ENCODE data around the gene NRCAM.

NRCAM gene

GRCh38 chr7:108423089-108423989 is 32.9 kb downstream of the NRCAM start:
- no peak for DNase-seq

DNA sequence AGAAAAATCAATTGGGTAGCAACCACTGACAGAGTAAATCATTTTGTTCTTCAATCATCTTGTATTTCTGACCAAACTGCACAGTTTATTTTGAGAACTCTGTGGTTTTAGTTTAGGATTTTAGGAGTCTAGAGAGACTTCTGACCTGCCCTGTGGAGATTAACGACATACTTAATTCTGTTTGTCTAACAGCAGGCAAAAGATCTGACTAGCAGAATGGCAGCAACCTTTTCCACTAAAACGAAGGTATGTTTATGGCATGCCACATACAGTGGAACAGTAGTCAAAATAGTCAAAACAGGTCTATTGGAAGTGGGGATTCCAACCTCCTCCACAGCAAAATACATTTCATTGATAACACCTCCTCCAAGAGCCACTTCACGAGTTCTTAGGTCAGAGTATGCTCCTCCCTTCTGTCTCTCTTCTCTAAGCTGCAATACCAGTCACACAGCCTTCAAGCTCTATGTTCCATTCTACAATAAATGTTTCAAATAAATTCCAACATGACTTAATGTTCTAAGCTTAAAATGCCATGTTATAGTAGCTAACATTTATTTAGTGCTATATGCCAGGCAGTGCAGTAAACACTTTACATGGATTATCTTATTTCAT is 34.4 kb downstream of the NRCAM start:
- DNase-seq: no peak

- no peak for DNase-seq
Measured at GRCh38 chr7:108419961-108420908, 36.0 kb downstream of the NRCAM start.

GRCh38 chr7:108418946-108419345 is 37.3 kb downstream of the NRCAM start:
- DNase-seq: no peak

- no peak for DNase-seq
Measured at GRCh38 chr7:108417926-108418325, 38.3 kb downstream of the NRCAM start.

- DNase-seq: no peak
Measured at GRCh38 chr7:108417144-108417543, 39.1 kb downstream of the NRCAM start.

DNA sequence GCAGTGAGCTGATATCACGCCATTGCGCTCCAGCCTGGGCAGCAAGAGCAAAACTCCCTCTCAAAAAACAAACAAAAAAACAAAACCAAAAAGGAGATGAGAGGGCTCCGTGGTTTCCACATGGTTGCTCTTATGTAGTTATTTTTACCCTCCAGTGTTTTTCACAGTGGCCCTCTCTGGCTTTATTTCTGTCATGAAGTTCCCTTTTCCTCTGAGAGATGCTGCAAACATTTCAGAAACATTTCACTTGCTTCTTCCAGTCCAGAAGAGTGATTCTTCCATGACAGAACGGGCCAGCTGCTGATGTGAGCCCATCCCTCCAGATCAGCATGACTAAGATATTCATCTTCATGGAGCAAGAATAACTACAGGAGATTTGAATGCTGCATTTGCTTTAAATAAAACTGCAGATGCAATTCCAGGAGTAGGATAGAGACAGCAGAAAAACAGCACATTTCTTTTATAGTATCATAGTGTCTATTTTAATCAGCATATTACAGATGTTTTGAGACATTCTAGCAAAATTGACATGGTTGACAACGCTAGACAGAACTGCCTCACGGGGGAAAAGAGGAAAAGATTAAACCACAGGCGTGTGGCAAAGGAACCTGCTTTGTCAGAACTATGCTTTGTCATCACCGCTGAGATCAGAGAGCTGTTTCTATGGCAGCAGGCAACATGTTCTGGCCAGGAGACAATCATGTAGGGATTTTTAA is 40.3 kb downstream of the NRCAM start:
- no peak for DNase-seq

GRCh38 chr7:108415084-108415483 is 41.2 kb downstream of the NRCAM start:
- no peak for DNase-seq

GRCh38 chr7:108413782-108414492 is 42.3 kb downstream of the NRCAM start:
- DNase-seq: no peak

GRCh38 chr7:108413337-108413736 is 42.9 kb downstream of the NRCAM start:
- no peak for DNase-seq

GRCh38 chr7:108409146-108409545 is 47.1 kb downstream of the NRCAM start:
- DNase-seq: no peak

- no peak for DNase-seq
Measured at GRCh38 chr7:108408296-108408991, 47.8 kb downstream of the NRCAM start.

DNA sequence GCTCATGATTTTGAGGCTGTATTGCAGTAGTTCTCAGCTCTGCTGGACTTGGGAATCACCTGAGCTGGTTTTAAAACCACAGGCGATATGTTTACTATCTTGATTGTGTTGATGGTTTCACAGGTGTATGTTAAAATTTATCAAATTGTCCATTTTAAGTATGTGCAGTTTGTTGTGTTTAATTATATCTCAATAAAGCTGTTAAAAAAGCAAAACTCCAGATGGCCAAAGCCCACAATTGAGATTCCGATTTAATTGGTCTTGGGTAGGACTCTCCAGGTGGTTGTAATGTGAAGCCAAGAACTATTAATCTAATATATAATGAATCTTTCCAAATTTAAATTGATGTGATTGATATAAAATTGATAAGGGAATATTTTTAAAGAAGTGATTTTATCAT is 48.6 kb downstream of the NRCAM start:
- DNase-seq: no peak

DNA sequence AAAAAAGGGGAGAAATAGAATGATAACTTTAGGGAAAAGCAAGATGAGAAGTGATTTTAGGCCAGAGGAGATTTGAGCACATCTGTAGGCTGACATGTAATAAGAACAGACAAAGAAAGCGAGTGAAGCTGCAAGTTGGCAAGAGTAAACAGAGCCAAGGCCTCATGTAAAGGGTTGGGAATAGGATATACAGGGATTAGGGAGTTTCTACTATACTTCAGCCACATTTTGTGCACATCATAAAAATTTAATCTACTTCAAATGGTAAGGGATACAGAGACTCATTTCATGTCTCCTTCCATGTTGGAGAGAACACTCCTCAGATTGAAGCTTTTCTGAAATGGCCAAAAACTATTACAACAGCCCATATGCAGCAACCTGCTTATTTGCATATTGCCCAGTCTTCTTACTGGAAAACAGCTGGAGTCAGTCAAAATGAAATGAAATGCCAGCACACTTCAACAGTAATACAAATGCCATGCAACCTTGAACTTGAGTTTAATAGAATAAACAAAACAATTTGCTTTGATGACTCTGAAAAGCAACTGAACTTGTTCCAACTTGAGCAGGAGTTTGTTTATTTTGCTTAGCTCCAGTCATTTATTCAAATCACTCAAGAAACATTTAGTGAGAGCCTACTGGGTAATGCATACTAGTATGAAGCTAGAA is 49.9 kb downstream of the NRCAM start:
- DNase-seq: no peak

GRCh38 chr7:108404509-108405420 is 51.5 kb downstream of the NRCAM start:
- no peak for DNase-seq

GRCh38 chr7:108403597-108404217 is 52.5 kb downstream of the NRCAM start:
- DNase-seq: no peak

DNA sequence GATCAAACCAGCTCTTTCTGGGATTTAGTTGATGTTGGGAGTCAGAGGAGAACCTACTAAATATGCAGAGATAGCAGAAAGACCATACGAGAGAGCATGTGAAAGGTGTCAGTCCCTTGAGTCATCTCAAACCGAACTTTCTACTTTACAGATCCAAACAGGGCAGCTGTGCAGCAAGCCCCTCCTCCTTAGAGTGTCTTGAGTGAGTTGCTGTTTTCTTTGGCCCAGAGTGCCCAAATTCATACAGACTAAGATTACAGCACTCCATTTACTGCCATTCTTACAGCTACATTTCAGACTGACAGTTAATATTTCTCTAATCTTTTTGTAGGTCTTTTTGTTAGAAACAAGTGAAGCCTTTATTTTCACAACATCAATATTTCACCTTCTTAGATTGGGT is 53.4 kb downstream of the NRCAM start:
- no peak for DNase-seq

- no peak for DNase-seq
Measured at GRCh38 chr7:108396080-108396479, 60.2 kb downstream of the NRCAM start.

- no peak for DNase-seq
Measured at GRCh38 chr7:108395426-108395825, 60.8 kb downstream of the NRCAM start.

Data from activated naive CD4-positive, alpha-beta T cell (primary cell).